Cardiac fibroblast (primary cell): ENCODE measurements around the gene PTCD1.

Source experiments
- DNase-seq, 2 donors: peaks; one replicate each; pipeline versions ENCODE4 v3.0.0 to v3.0.0-alpha.2; 2010; ENCODE audit warnings: low read depth in 2 of 2
- H3K4me3 ChIP-seq, 2 donors: replicated peaks in 1 of 2; 1 replicate in 1 of 2; 2 replicates in 1 of 2; pipeline ENCODE4 v1.5.1; 2011; ENCODE audit warnings: low read depth in 2 of 2, low read length in 2 of 2, mild to moderate bottlenecking in 2 of 2, moderate library complexity in 1 of 2
- TF ChIP-seq, protein P1 (sequence below): IDR thresholded peaks from one replicate; pipeline ENCODE4 v1.5.1; 2011; ENCODE audit warnings: low read depth, mild to moderate bottlenecking, low read length, inconsistent platforms

PTCD1 gene

DNA sequence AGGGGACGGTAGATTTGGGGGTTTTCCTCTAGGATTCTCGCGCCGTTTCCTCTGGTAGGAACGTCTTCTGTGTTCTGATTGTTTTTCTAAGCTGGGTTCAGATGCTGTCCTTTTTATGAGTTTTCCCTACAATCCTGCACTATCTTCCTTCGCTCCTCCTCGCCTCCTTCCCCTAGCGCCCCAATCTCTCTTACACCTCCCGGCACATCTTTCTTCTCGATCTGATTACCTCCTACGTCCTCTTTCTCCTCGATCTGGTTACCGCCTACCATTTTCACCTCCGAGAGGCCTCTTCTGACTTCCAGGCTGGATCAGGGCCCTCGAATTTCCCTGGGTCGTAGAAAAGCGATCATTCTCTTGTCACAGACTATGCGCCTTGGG, 29.4 kb downstream of the PTCD1 start:
- peak overlapping the region; percentile 96 for H3K4me3 ChIP-seq
- TF ChIP-seq, protein P1, sequence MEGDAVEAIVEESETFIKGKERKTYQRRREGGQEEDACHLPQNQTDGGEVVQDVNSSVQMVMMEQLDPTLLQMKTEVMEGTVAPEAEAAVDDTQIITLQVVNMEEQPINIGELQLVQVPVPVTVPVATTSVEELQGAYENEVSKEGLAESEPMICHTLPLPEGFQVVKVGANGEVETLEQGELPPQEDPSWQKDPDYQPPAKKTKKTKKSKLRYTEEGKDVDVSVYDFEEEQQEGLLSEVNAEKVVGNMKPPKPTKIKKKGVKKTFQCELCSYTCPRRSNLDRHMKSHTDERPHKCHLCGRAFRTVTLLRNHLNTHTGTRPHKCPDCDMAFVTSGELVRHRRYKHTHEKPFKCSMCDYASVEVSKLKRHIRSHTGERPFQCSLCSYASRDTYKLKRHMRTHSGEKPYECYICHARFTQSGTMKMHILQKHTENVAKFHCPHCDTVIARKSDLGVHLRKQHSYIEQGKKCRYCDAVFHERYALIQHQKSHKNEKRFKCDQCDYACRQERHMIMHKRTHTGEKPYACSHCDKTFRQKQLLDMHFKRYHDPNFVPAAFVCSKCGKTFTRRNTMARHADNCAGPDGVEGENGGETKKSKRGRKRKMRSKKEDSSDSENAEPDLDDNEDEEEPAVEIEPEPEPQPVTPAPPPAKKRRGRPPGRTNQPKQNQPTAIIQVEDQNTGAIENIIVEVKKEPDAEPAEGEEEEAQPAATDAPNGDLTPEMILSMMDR = no peak
- no peak for DNase-seq

DNA sequence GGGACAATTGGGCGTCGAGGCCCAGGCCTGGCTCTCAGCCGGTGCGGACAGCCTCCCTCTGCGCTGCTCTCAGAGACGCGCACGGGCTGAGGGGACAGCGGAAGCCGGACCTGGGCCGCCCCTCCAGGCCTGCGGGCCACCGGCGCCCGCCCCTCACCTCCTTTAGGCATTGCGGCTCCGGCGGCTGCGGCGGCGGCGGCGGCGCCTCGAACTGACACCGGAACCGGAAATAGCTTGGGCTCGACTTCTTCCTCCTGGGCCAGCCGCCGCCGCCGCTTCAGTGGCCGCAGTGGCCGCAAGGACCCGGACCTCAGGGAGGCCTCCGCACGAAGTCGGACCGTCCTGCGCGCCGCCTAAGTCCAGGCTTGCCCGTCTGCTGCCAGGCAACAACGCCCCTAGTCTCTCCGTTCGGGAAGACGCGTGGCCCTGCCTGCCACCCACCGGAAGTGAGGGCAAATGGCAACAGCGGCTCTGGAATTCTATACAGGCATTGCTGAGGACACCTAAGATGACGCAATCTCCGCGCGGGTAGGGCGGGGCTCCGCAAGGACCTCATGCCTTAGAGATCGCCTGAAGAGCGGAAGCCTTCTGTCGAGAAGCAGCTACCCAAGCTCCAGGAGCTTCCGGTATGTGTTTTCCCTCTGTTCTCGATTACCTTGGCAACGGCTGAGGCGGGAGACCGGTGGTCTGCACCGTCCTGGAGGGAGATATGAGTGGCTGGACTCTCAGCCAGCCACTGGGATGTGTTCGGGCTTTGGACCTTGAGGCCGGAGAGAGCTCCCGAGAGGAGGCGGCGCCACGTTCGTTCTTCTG, 30.0 kb downstream of the PTCD1 start, which contains the start of the genes BUD31 and PDAP1:
Gene BUD31 (plus strand): TSS at position 591 of the 813 bp plus-strand sequence. CDS start 2,124 bp downstream, outside the sequence.
Gene PDAP1 (minus strand): TSS at position 219 of the 813 bp plus-strand sequence. CDS start 49 bp downstream, at position 170.
- peak; percentile 97 for DNase-seq
- H3K4me3 ChIP-seq = peak within 1 kb of the TSS; percentile 96
- TF ChIP-seq, protein P1 = no peak

DNA sequence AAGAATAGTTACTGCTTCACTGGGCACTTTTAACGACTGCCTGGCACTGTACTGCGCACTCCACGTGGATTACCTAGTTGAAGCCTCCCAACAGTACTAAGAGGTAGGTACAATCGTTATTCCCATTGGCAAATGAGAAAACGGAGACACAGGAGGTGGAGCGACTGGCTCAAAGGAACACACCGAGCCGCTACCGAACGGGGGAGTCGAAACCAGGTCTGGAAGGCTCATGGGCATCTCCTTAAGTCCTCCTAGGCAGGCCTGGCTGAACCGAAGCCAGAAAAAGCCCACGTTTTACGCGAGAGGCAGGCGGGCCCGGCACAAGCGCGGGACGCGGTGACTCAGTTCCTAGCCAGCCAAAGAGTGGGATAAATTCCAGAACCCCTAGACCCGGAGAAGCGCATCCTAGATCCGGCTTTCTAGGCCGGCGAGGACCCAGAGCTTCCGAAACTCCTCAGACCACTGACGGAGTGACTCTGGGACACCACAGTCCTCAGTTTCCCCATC, 30.7 kb downstream of the PTCD1 start:
- peak overlapping the region; percentile 96 for H3K4me3 ChIP-seq
- peak; percentile 83 for DNase-seq
- TF ChIP-seq, protein P1 = no peak

DNA sequence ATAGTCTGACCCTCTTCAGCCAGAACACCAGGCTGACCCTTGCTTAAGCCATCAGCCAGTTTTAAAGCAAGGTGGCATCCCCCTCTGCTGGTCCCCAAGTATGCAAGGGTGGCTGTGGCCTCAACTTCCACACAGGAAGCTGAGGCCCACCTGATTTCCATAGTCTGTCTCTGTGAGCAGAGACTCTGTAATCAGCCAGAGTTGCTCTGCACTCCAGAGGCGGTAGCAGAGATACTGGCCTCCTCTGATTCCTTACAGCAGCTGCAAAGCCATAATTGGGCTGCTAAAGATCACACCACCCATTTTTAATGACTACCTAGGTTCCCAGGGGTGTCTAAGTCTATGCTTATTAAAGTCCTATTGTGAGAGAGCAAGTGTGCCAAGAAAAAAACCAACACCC, 32.0 kb downstream of the PTCD1 start:
- no peak overlapping the region for H3K4me3 ChIP-seq
- DNase-seq = no peak
- TF ChIP-seq, protein P1 = no peak

DNA sequence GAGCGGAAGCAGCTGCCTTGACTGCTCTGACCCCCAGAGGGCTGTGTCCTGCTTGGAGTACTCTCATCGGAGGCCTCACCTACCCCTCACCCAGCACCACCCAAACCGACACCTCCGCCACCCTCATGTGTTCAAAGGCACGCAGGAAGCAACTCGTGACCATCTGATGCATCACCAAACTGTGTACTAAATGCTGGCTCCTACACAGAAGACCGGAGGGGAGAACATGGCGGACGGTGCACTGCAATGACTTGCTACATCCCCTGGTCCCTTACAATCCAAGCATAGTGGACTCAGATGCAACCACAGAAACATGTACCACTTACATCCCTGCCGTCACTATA, 33.6 kb downstream of the PTCD1 start:
- TF ChIP-seq, protein P1 = no peak
- H3K4me3 ChIP-seq = no peak overlapping the region
- DNase-seq = no peak

DNA sequence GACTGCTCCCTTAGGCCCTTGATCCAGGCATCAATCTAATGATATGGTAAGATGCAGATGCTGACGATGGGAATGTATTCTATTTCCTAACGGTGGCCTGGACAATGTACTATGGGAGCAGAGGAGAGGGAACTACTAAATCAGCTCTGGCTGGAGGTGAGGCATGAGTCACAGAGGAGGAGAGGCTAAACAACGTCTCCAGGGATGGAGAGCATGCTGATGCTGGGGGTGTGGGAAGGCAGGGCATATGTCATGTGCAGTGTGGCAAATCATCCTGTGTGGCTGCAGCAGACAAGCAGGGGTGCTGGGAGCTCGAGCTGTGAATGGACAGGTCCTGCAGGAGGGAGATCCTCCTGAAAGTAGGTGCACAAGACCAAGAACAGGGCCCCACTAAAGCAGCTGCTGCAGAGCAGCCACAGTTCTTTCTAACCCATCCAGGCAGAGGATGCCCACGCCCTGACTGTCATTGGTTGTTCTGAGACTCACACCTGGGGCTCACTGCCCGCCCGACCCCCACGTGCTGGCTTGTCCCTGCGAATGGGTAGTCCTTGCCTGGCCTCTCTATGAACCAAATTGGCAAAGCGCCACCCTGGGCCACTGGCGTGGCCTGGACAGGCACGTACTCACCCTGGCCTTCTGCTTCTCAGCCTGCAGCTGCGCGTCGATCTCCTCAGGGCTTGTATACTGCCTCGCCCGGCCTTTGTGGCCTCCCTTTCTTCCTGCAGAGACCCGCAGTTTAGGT, 34.2 kb downstream of the PTCD1 start:
- peak in 1 of 2 donors; percentile 69 for DNase-seq
- TF ChIP-seq, protein P1 = no peak
- H3K4me3 ChIP-seq = no peak overlapping the region
